Stomach (tissue), 4 donors: ENCODE measurements around the gene SPATA31D1.

Source experiments
- CTCF ChIP-seq, 7 experiments: fragments of 450-650 bp in 4 of 7; fragments of 200-600 bp in 3 of 7; sonication (generic) in 3 of 7; IDR thresholded peaks; one replicate each; pipeline ENCODE4 v1.5.1; 2016 to 2019; ENCODE audit warnings: antibody characterized with exemption in 7 of 7, control low read depth in 2 of 7, mild to moderate bottlenecking in 1 of 7
- POLR2A ChIP-seq, 4 donors: fragments of 450-650 bp; IDR thresholded peaks; one replicate each; pipeline ENCODE4 v1.6.1; 2016; ENCODE audit warnings: antibody characterized with exemption in 4 of 4, control low read depth in 2 of 4, mild to moderate bottlenecking in 1 of 4, moderate library complexity in 1 of 4
- POLR2AphosphoS5 ChIP-seq, 3 donors: sonication (generic); formaldehyde crosslinking; IDR thresholded peaks; one replicate each; pipeline ENCODE4 v1.6.1; 2016; ENCODE audit warnings: antibody characterized with exemption in 3 of 3

GRCh38 chr9:81980568-81980967, 8.0 kb upstream of the SPATA31D1 start:
- TF ChIP-seq CTCF (IDR thresholded peaks at IDR 0.05) (no peak), POLR2AphosphoS5 (IDR thresholded peaks at IDR 0.05) (no peak), POLR2A (IDR thresholded peaks at IDR 0.05) (no peak)
